Skin epidermis (tissue), 12 donors: ENCODE measurements around the gene CUEDC1.
"Not testable (repeated sequence)": the region's sequence is repeated elsewhere in the genome, so short reads cannot be mapped to it uniquely, and the experiment has no call there.

Experiments
- H3K27ac ChIP-seq, 21 experiments: fragments of 200-600 bp; sonication (generic) in 11 of 21; one replicate each; pipeline ENCODE4 v1.5.0; 2020; ENCODE audit warnings: mild to moderate bottlenecking in 3 of 21, inconsistent platforms in 2 of 21, moderate library complexity in 2 of 21
- H3K4me3 ChIP-seq, 7 experiments: fragments of 200-600 bp; sonication (generic) in 2 of 7; one replicate each; pipeline ENCODE4 v1.5.0; 2020; ENCODE audit warnings: inconsistent platforms in 2 of 7, mild to moderate bottlenecking in 2 of 7, moderate library complexity in 1 of 7

The CUEDC1 gene

GRCh38 chr17:57858838-57859237, 96.4 kb downstream of the CUEDC1 start:
- H3K4me3 ChIP-seq: no peak overlapping the region
- H3K27ac ChIP-seq: no peak overlapping the region

DNA sequence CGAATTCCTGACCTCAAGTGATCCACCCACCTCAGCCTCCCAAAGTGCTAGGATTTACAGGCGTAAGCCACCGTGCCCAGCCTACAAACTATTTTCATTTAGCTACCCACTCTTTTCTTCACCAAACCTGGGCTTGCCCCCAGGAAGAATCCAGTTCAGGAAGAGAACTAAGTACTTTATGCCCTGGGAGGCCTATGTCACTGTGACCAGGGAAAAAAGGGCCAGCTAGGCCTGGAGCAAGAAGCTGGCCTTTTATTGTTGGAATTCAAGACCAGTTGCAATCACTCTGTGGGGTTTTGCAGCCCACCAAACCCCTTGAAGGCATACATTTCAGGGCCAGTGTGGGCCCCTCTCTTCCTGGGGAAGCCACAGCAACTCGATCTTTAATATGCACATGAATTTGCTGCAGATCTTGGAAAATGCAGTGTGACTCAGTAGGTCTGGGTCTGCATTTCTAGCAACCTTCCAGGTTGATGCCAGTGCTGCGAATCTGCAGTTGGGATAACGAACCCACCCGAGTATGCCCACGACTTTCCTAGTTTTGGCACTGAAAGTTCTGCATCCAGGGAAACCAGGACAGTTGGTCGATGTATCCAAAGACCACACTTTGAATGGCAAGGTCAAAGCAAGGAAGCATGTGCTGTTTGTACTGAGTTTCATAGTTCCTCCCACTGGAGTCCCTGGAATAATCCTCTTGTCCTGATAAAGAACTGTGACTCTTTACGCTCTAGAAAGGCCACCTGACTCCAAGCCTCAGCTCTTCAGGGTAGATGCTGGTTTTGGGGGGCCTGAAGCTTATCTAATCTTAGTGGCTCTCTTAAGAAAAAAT, 98.2 kb downstream of the CUEDC1 start:
- Histone ChIP-seq H3K27ac (no peak overlapping the region), H3K4me3 (no peak overlapping the region)

GRCh38 chr17:57855391-57856035, 99.7 kb downstream of the CUEDC1 start:
- Histone ChIP-seq H3K27ac (no peak overlapping the region), H3K4me3 (no peak overlapping the region)

DNA sequence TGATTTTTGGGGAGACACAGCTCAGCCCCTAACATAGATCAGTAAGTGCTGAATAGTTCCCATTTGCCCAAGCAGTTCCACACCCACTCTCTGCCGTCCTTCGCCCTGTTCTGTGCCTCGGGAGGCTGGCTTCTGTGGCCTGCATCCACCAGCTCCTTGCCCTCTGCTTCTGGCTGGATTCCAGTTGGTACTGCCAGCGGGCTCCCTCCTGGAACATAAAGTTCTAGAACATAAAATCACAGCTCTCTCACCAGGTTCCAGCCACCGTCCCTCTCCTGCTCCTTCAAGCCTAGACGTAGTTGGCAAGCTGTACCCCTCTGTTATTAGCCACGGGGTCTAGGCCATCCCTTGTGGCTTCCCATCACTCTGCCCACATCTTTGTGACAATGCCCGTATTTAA, 101.5 kb downstream of the CUEDC1 start:
- no peak overlapping the region for H3K27ac ChIP-seq
- H3K4me3 ChIP-seq: no peak overlapping the region

DNA sequence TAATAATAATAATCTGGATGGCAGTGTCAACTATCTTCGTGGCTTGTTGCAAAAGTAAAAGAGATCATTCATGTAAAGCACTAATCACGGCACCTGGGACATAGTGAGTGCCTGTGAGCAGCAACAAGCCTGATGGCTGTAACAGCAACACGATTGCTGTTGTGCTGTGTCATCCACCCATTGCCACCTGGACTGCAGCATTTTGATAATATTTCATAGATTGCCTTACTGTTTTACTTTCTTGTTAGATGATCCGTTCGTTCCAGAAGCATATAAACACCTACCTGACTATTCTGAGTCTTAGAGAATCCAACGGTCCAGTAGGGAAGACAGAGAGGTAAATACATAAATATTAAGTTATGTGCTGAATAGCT, 102.3 kb downstream of the CUEDC1 start:
- no peak overlapping the region for H3K27ac ChIP-seq
- H3K4me3 ChIP-seq: no peak overlapping the region

DNA sequence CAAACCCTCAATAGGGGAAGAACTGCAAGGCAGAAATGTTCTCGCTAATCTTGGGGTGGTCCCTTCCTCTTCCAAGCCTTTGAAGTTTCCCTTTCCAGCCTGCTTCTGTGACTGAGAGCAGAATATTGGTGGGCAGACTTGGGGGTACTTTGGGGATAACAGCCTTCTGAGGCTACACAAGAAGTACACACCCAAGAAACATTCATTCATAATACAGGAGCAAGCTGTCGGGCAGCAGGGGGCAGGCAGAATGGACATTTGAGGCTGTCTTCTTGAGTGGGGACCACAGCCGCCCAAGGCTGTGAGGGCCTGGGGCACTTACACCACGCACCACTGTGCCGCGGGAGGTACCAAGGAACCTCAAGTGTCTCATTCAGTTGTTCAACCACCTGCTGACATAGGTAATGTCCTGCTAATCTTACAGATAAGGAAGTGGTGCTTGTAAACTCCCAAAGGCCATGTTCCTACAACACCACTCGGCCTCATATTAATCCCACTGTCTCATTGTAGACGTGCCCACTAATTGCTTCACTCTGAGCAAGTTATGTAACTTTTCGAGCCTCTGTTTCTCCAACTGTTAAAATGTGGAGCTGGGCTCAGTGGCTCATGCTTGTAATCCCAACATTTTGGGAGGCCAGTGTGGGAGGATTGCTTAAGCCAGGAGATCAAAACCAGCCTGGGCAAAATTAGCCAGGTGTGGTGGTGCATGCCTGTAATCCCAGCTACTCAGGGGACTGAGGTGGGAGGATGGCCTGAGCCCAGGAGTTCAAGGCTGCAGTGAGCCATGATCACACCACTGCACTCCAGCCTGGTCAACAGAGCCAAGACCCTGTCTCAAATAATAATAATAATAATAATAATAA, 102.9 kb downstream of the CUEDC1 start:
- H3K27ac ChIP-seq: peak overlapping the region in 3 of 21 experiments; percentile 21 to 93 (median 45)
- H3K4me3 ChIP-seq: no peak overlapping the region

DNA sequence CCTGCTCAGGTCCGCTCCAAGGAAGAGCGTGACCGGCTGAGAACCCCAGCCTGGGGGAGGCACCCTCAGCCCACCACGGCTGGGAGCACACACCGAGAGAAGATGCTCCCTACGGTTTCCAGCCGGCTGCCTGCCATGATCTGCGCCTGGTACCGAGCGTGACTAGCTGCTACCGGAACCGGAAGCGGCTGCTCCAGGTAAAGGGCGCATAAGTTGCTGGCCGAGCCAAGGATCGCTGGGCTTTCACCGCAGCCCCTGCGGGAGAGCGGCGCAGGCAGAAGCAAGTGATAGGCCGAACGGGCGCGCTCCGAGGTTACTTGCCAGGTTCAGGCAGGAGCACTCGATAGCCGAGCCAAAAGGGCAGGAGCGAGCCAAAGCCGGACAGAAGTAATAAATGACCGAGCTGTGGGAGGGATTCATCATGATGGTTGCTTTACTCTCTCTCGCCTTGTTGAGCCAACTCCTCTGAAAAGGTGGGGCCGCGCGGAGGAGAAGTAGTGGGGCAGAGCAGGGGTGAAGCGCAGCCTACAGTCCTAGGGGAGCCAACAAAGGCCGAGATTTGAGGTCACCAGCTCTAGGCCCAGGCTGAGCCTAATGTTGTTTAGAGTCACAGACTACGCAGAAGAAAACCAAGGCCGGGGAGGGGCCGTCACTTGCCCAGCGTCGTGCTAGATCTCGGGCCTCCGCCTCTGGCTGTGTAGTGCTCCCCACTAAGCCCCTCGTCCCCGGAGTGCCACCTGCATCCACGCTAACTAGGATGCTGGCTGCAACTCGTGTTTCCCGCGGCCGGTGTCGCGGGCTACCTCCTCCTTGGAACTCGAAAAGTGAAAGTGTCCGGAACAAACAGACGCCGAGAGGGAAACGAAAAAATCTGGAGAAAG, 105.1 kb downstream of the CUEDC1 start, which contains the start of gene MRPS23:
MRPS23 (minus strand) TSS at position 171 of the 881 bp plus-strand sequence; CDS start at position 137, 34 bp downstream.
- Histone ChIP-seq H3K4me3 (peak within 1 kb of the TSS; percentile 56 to 94 (median 77)), H3K27ac (peak within 1 kb of the TSS in 20 of 21 experiments; percentile 80 to 95 (median 89))

- H3K27ac ChIP-seq: peak overlapping the region in 20 of 21 experiments; percentile 56 to 95 (median 89)
- peak overlapping the region; percentile 56 to 94 (median 77) for H3K4me3 ChIP-seq
Observed at GRCh38 chr17:57849163-57849873, 105.9 kb downstream of the CUEDC1 start.

- H3K4me3 ChIP-seq, H3K27ac ChIP-seq: not testable (repeated sequence)
Observed at GRCh38 chr17:57846056-57846945, 108.9 kb downstream of the CUEDC1 start.

DNA sequence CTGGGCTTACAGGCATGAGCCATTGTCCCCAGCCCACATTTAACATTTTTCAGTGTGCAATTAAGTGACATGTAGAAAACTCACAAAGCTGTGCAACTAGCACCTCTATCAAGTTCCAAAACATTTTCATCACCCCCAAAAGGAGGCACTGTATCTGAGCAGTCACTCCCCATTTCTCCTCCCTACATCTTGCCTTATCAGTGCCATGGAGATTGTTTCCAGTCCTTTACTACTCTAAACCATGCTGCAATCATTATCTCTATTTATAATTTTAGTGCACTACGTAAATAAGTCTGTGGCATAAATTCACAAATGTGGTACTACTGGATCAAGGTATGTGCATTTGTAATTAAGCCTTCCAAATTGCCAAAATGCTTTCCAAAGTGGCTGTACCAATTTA, 112.9 kb downstream of the CUEDC1 start:
- Histone ChIP-seq H3K27ac (no peak overlapping the region), H3K4me3 (no peak overlapping the region)

GRCh38 chr17:57839571-57839923, 115.7 kb downstream of the CUEDC1 start:
- Histone ChIP-seq H3K27ac (no peak overlapping the region), H3K4me3 (no peak overlapping the region)

- no peak overlapping the region for H3K4me3 ChIP-seq
- no peak overlapping the region for H3K27ac ChIP-seq
Observed at GRCh38 chr17:57838857-57839570, 116.2 kb downstream of the CUEDC1 start.

- H3K27ac ChIP-seq: no peak overlapping the region
- no peak overlapping the region for H3K4me3 ChIP-seq
Observed at GRCh38 chr17:57838453-57838852, 116.8 kb downstream of the CUEDC1 start.

DNA sequence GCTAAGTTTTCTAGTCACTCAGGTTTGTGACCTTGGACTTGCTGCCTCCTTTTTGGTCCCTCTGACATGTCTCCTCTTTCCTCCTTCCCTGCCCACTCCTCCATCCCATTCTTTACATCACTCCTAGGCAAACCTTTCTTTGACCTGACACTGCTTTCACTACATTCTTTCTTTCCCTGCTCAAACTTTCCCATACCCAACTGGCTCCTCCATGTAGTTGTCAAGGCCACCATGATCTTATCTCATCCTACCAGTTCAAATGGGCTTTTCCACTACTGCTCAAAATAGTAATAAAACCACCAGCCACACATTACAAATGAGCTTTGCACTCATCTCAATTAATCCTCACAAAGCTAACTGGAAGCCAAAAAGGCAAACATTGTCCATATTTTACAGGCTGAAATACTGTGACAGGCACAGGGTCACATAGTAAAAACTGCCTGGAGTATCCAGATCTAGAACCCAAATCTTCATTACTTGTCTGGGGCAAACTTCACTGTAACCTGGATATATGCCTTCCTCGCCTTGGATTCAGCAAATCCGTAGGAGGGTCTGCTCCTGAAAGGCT, 119.8 kb downstream of the CUEDC1 start:
- no peak overlapping the region for H3K4me3 ChIP-seq
- H3K27ac ChIP-seq: no peak overlapping the region

GRCh38 chr17:57834146-57834741, 121.0 kb downstream of the CUEDC1 start:
- H3K27ac ChIP-seq: no peak overlapping the region

GRCh38 chr17:57833179-57833939, 121.9 kb downstream of the CUEDC1 start:
- H3K27ac ChIP-seq: peak overlapping the region in 7 of 21 experiments; percentile 3 to 64 (median 25)
- peak overlapping the region in 2 of 7 experiments; percentile 27 to 28 for H3K4me3 ChIP-seq

More at GRCh38 chr17:57834146-57834741, 121.0 kb downstream of the CUEDC1 start:
- no peak overlapping the region for H3K4me3 ChIP-seq
